Measurements from ENCODE around the gene PKP3. TPM values are rescaled to one million over a fixed set of nuclear protein-coding genes. Genes with fewer than 3 reads are reported as not detected.

The PKP3 gene
- total and polyA plus RNA-seq, 9 of the 15 experiments (the other 6 are each of a cell fraction or from before 2014, with no cell fraction given), result 0.11 to 110 (median 30.7) TPM

DNA sequence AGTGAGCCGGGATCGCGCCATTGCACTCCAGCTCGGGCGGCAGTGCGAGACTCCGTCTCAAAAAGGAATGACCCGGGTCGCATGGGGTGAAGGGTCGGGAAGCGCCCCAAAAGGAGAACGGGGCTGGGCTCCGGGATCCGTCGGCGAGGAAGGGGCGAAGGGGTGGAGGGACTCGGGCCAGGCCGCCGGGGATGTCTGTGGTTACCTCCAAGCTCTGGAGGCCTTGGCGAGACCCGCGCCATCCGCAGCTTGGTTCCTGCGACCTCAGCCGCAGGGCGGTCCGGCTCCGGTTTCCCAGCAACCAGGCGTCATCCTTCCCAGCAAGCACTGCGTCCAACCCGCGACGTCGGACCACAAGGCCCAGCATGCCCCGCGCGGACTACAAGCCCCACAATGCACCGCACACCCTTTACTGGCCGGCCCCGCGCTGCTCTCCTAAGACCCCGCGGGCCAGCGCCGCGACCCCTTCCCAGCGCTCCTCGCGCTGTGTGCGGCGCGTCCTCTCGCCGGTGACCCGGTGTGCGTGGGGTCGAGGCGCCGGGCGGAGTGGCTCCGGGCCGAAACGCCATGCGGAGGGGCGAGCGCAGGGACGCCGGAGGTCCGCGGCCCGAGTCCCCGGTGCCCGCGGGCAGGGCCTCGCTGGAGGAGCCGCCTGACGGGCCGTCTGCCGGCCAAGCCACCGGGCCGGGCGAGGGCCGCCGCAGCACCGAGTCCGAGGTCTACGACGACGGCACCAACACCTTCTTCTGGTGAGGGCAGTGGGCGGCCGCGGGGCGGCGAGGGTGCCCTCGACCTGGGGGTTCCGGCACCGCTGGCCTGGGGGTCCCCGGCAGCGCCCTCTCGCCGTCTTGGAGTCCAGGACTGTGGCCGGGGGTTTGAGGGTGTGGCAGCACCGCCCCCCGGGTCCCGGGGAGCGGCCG is 56.1 kb downstream of the PKP3 start, which contains the start of gene PTDSS2 (continued):
- TF ChIP-seq ZNF12 (CRISPR knock-in tag; IDR thresholded peaks at IDR 0.05), result no peak
- TF ChIP-seq, protein P1, sequence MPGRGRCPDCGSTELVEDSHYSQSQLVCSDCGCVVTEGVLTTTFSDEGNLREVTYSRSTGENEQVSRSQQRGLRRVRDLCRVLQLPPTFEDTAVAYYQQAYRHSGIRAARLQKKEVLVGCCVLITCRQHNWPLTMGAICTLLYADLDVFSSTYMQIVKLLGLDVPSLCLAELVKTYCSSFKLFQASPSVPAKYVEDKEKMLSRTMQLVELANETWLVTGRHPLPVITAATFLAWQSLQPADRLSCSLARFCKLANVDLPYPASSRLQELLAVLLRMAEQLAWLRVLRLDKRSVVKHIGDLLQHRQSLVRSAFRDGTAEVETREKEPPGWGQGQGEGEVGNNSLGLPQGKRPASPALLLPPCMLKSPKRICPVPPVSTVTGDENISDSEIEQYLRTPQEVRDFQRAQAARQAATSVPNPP (IDR thresholded peaks at IDR 0.05; ENCODE audit: borderline replicate concordance, insufficient read depth, insufficient read length), result no peak
- TF ChIP-seq BDP1 (IDR thresholded peaks at IDR 0.05; ENCODE audit: insufficient read depth, insufficient read length), result no peak
- TF ChIP-seq U2AF2 (optimal IDR thresholded peaks at IDR 0.05; ENCODE audit: low read depth, low read length), result no peak
- no peak for TF ChIP-seq ZNF77 (CRISPR knock-in tag; IDR thresholded peaks at IDR 0.05)
- TF ChIP-seq, protein P2, sequence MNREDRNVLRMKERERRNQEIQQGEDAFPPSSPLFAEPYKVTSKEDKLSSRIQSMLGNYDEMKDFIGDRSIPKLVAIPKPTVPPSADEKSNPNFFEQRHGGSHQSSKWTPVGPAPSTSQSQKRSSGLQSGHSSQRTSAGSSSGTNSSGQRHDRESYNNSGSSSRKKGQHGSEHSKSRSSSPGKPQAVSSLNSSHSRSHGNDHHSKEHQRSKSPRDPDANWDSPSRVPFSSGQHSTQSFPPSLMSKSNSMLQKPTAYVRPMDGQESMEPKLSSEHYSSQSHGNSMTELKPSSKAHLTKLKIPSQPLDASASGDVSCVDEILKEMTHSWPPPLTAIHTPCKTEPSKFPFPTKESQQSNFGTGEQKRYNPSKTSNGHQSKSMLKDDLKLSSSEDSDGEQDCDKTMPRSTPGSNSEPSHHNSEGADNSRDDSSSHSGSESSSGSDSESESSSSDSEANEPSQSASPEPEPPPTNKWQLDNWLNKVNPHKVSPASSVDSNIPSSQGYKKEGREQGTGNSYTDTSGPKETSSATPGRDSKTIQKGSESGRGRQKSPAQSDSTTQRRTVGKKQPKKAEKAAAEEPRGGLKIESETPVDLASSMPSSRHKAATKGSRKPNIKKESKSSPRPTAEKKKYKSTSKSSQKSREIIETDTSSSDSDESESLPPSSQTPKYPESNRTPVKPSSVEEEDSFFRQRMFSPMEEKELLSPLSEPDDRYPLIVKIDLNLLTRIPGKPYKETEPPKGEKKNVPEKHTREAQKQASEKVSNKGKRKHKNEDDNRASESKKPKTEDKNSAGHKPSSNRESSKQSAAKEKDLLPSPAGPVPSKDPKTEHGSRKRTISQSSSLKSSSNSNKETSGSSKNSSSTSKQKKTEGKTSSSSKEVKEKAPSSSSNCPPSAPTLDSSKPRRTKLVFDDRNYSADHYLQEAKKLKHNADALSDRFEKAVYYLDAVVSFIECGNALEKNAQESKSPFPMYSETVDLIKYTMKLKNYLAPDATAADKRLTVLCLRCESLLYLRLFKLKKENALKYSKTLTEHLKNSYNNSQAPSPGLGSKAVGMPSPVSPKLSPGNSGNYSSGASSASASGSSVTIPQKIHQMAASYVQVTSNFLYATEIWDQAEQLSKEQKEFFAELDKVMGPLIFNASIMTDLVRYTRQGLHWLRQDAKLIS (CRISPR knock-in tag; IDR thresholded peaks at IDR 0.05), result no peak
- TF ChIP-seq PHB (CRISPR knock-in tag; IDR thresholded peaks at IDR 0.05), result no peak
- TF ChIP-seq PRPF4 (IDR thresholded peaks at IDR 0.05; ENCODE audit: insufficient read depth, low read depth, low read length, poor library complexity, severe bottlenecking), result no peak
- TF ChIP-seq ESRRA (IDR thresholded peaks at IDR 0.05; ENCODE audit: borderline replicate concordance, low read depth), result peak; percentile 78; the same call in 1 of the 2 replicates
- TF ChIP-seq, protein P3, sequence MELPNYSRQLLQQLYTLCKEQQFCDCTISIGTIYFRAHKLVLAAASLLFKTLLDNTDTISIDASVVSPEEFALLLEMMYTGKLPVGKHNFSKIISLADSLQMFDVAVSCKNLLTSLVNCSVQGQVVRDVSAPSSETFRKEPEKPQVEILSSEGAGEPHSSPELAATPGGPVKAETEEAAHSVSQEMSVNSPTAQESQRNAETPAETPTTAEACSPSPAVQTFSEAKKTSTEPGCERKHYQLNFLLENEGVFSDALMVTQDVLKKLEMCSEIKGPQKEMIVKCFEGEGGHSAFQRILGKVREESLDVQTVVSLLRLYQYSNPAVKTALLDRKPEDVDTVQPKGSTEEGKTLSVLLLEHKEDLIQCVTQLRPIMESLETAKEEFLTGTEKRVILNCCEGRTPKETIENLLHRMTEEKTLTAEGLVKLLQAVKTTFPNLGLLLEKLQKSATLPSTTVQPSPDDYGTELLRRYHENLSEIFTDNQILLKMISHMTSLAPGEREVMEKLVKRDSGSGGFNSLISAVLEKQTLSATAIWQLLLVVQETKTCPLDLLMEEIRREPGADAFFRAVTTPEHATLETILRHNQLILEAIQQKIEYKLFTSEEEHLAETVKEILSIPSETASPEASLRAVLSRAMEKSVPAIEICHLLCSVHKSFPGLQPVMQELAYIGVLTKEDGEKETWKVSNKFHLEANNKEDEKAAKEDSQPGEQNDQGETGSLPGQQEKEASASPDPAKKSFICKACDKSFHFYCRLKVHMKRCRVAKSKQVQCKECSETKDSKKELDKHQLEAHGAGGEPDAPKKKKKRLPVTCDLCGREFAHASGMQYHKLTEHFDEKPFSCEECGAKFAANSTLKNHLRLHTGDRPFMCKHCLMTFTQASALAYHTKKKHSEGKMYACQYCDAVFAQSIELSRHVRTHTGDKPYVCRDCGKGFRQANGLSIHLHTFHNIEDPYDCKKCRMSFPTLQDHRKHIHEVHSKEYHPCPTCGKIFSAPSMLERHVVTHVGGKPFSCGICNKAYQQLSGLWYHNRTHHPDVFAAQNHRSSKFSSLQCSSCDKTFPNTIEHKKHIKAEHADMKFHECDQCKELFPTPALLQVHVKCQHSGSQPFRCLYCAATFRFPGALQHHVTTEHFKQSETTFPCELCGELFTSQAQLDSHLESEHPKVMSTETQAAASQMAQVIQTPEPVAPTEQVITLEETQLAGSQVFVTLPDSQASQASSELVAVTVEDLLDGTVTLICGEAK (IDR thresholded peaks at IDR 0.05), result no peak; the same call in 1 of the 2 replicates
- TF ChIP-seq, protein P3 (CRISPR knock-in tag; IDR thresholded peaks at IDR 0.05), result no peak
- TF ChIP-seq PTBP1 (IDR thresholded peaks at IDR 0.05; ENCODE audit: low read depth, low read length), result no peak

Data from K562 (cell line).